ENCODE results near the gene TMPRSS6. TPM values are rescaled to one million over a fixed set of nuclear protein-coding genes. Genes with fewer than 3 reads are reported as not detected.

The TMPRSS6 gene
- total RNA-seq, 2 donors from 2014 or later: 0.22 to 0.31 TPM

DNA sequence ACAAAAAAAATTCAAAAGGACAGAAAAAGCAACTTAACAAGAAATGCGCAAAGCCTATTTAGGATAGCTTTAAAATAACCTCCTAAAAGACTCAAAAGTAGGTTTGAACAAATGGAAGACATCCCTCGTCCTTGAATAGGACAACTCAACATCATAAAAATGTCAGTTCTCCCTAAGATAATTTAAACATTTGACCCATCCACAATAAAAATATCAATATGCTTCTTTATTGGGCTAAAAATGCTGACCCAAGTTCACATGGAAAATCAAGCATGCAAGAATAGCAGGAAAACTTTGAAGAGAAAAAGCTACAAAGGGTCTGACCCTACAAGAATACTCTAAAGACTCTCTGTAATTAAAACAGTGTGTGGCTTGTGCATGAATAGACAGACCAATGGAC is 70.0 kb downstream of the TMPRSS6 start:
- TF ChIP-seq, protein P1, sequence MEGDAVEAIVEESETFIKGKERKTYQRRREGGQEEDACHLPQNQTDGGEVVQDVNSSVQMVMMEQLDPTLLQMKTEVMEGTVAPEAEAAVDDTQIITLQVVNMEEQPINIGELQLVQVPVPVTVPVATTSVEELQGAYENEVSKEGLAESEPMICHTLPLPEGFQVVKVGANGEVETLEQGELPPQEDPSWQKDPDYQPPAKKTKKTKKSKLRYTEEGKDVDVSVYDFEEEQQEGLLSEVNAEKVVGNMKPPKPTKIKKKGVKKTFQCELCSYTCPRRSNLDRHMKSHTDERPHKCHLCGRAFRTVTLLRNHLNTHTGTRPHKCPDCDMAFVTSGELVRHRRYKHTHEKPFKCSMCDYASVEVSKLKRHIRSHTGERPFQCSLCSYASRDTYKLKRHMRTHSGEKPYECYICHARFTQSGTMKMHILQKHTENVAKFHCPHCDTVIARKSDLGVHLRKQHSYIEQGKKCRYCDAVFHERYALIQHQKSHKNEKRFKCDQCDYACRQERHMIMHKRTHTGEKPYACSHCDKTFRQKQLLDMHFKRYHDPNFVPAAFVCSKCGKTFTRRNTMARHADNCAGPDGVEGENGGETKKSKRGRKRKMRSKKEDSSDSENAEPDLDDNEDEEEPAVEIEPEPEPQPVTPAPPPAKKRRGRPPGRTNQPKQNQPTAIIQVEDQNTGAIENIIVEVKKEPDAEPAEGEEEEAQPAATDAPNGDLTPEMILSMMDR (conservative IDR thresholded peaks at IDR 0.05): no peak
- Histone ChIP-seq H3K27me3 (ENCODE audit: control insufficient read depth, insufficient read depth, low read length, poor library complexity, severe bottlenecking) (no peaks in the 10 kb centered on the region), H3K27ac (ENCODE audit: low read depth, low read length) (no peak overlapping the region), H3K4me3 (ENCODE audit: low read length) (no peak overlapping the region), H3K4me1 (ENCODE audit: control insufficient read depth, insufficient read depth, low read length) (no peaks in the 10 kb centered on the region), H3K36me3 (ENCODE audit: control insufficient read depth, insufficient read depth, low read length) (no peaks in the 10 kb centered on the region), H3K9me3 (ENCODE audit: control insufficient read depth, low read length) (no peaks in the 10 kb centered on the region), H3K9ac (ENCODE audit: extremely low read depth, low read length, poor library complexity, severe bottlenecking) (no peak overlapping the region)
- WGBS, 2 experiments (ENCODE audit: insufficient coverage in 1 of 2, insufficient read length in 1 of 2): 83 to 96% methylated on average over 2 of the region's 2 CpGs
- Mint-ChIP-seq H3K4me1 (no peaks in the 10 kb centered on the region), H3K36me3 (ENCODE audit: low read depth) (no peaks in the 10 kb centered on the region), H3K4me3 (no peak overlapping the region), H3K9me3 (no peaks in the 10 kb centered on the region), H3K27me3 (ENCODE audit: insufficient read depth) (peaks cover 9% of the 10 kb centered on the region), H3K27ac (no peak overlapping the region)
- DNase-seq: no peak

DNA sequence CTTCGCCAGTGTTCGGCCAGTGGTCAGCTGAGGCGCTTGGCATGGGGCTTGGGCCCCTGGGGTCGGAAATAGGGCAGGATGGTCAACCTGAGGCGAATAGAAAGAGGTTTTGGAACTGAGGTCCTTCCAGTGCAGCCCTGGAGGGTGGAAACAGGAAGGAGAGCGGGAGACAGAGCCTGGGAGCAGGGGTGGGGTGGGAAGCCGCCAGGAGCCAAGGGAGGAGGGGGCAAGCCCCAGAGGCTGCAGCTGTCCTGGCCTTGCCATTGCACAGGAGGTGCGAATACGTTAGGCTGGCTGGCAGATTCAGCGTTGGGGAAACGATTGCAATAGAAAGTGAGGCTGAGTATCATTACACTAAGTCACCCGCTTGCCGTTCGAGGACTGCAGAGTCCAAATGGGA is 71.8 kb downstream of the TMPRSS6 start:
- no peaks in the 10 kb centered on the region for H3K36me3 Mint-ChIP-seq (ENCODE audit: low read depth)
- no peaks in the 10 kb centered on the region for H3K9me3 Mint-ChIP-seq
- peaks cover 8% of the 10 kb centered on the region for H3K27me3 Mint-ChIP-seq (ENCODE audit: insufficient read depth)
- H3K4me3 Mint-ChIP-seq: no peak overlapping the region
- Histone ChIP-seq H3K27ac (ENCODE audit: low read depth, low read length) (no peak overlapping the region), H3K4me1 (ENCODE audit: control insufficient read depth, insufficient read depth, low read length) (no peaks in the 10 kb centered on the region), H3K9ac (ENCODE audit: extremely low read depth, low read length, poor library complexity, severe bottlenecking) (no peak overlapping the region), H3K27me3 (ENCODE audit: control insufficient read depth, insufficient read depth, low read length, poor library complexity, severe bottlenecking) (no peaks in the 10 kb centered on the region), H3K36me3 (ENCODE audit: control insufficient read depth, insufficient read depth, low read length) (no peaks in the 10 kb centered on the region), H3K9me3 (ENCODE audit: control insufficient read depth, low read length) (no peaks in the 10 kb centered on the region), H3K4me3 (ENCODE audit: low read length) (no peak overlapping the region)
- DNase-seq: no peak
- 79% methylated on average over 8 to 14 of the region's 14 CpGs for WGBS, 2 experiments (ENCODE audit: insufficient coverage in 1 of 2, insufficient read length in 1 of 2)
- TF ChIP-seq, protein P1 (conservative IDR thresholded peaks at IDR 0.05): no peak
- no peak overlapping the region for H3K27ac Mint-ChIP-seq
- H3K4me1 Mint-ChIP-seq: peaks cover 10% of the 10 kb centered on the region

DNA sequence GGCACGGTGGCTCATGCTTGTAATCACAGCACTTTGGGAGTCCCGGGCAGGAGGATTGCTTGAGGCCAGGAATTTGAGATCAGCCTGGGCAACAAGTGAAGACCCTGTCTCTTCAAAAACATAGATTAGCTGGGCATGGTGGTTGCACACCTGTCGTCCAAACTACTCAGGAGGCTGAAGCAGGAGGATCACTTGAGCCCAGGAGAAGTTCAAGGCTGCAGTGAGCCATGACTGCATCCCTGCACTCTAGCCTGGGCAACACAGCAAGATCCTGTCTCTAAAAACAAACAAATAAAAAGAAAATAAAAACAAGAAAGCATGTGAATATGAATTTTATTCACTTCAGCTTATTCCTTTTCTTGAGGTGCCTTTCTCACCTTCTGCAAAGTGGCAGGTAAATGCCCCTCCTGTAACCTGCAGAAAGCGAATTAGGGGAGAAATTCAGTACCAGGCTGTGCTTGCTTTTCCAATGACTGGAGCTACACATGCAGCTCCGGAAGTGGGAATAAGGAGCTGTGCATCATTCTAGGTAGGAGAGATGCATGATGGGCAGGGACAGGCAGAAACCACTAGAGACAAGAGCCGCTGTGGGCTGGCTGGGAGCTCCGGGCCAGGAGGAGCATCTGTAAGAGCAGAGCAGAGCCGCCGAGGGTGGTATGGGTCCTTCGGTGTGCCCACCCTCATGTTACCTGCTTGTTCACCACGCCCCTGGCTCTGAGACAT is 72.7 kb downstream of the TMPRSS6 start:
- H3K36me3 ChIP-seq (ENCODE audit: control insufficient read depth, insufficient read depth, low read length): no peaks in the 10 kb centered on the region
- no peak overlapping the region for H3K9ac ChIP-seq (ENCODE audit: extremely low read depth, low read length, poor library complexity, severe bottlenecking)
- no peak for DNase-seq
- H3K27ac ChIP-seq (ENCODE audit: low read depth, low read length): no peak overlapping the region
- TF ChIP-seq, protein P1 (conservative IDR thresholded peaks at IDR 0.05): no peak
- no peaks in the 10 kb centered on the region for H3K4me1 ChIP-seq (ENCODE audit: control insufficient read depth, insufficient read depth, low read length)
- no peaks in the 10 kb centered on the region for H3K36me3 Mint-ChIP-seq (ENCODE audit: low read depth)
- no peaks in the 10 kb centered on the region for H3K9me3 Mint-ChIP-seq
- H3K4me3 ChIP-seq (ENCODE audit: low read length): no peak overlapping the region
- H3K27ac Mint-ChIP-seq: no peak overlapping the region
- WGBS, 2 experiments (ENCODE audit: insufficient coverage in 1 of 2, insufficient read length in 1 of 2): 91 to 92% methylated on average over 9 to 11 of the region's 11 CpGs
- H3K27me3 ChIP-seq (ENCODE audit: control insufficient read depth, insufficient read depth, low read length, poor library complexity, severe bottlenecking): no peaks in the 10 kb centered on the region
- H3K4me1 Mint-ChIP-seq: peaks cover 17% of the 10 kb centered on the region
- H3K4me3 Mint-ChIP-seq: no peak overlapping the region
- peaks cover 8% of the 10 kb centered on the region for H3K27me3 Mint-ChIP-seq (ENCODE audit: insufficient read depth)
- no peaks in the 10 kb centered on the region for H3K9me3 ChIP-seq (ENCODE audit: control insufficient read depth, low read length)

All from endodermal cell (in vitro differentiated cells).